Head of caudate nucleus (tissue), 42 donors: Measurements from ENCODE around the gene MSH5.

Experiments
- DNase-seq, 42 donors: peaks; one replicate each; pipeline versions ENCODE4 v3.0.0 to v3.0.0-alpha.2; 2020 to 2021; ENCODE audit warnings: mixed read lengths in 7 of 42
- intact Hi-C: fragments of 100-400 bp; cut with DNase I; formaldehyde crosslinking; loops from one replicate; pipeline ENCODE4 v1.15.0; 2022

MSH5 gene

DNA sequence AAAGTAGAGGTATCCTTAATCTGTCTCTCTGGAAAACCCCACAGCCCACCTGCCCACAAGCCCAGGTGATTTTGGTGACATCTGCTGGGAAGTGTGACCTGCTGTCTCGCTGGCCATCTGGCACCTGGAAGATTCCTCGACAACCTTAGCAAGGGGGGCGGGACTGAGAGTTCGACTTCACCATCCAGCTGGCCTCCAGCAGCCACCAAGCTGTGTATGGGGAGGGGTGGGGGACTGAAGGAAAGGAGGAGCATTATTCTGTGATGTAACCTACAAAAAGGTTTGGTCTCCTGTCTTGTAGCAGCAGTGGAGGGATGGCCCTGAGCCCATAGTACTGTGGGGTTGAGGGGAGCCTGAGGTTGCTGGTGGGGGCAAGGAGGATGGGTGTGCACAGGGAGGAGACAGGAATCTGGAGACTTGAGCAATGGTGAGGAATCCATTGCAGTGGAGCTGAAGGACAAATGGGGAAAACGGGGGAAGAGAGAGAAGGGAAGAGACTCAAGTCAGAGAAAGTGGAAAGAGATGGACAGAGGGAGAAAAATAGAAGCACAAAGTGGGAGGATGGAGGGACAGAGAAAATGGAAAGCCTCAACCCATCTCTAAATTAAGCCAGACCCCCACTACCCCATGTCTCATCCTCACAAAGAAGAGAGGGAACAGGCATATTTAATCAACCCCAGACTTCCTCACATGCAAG lies 29.1 kb upstream of the MSH5 start:
- no peak for DNase-seq
- intact Hi-C loops = no loop called here

DNA sequence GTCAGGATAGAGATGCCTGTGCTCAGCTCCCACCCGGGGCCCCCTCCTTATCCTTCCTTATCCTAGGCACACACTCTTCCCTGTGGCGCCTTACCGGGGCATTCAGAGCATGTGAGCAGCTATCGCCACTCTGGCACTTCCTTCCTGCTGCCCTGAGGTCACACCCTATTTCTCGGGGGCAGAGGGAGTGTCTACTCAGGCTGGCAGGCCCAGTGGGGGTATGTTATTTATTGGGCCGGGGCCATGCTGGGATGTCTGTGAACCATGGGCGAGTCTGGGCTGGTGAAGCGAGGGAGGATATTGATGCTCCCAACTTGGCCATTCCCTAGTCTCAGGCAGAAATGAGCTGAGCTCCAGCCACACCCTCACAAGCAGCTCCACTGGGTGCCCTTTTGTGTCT lies 28.6 kb upstream of the MSH5 start:
- DNase-seq = no peak
- intact Hi-C loops = no loop called here

DNA sequence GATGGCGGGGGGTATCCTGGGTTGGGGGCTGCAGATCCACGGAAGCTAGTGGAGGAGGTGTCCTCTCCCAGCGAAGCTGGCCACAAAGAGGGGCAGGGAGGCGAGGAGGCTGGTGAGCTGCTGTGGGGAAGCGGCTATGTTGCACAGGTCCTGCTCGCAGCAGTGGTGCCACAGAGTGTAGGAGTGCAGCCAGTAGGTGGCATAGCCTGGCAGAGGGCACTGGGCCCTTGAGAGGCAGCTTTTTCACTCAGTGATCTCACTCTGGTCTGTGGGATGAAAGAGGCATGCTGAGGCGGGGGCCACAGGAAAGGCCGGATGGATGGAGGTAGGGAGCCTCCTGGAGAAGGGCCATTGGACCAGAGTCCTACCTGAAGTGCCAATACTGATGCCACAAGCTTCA lies 27.5 kb upstream of the MSH5 start:
- intact Hi-C loops = no loop called here
- no peak for DNase-seq

DNA sequence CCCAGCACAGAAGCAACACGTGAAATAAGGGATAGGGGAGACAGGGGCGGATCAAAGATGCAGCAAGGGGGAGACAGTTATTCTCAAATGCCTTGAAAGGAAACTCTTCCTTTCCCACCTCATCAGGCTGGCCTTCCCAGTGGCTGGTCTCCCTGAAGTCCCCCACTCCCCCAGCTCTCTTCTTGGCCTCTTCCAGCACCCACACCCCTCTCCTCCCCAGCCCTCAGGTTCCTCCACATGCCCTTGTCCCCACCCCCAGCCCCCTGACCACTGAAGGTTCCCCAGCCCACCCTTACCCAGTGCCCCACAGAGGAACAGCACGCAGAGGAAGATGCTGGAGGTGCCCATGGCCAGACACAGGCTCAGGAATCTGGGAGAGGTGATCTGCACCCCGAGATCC lies 26.3 kb upstream of the MSH5 start:
- intact Hi-C loops = no loop called here
- DNase-seq = no peak

DNA sequence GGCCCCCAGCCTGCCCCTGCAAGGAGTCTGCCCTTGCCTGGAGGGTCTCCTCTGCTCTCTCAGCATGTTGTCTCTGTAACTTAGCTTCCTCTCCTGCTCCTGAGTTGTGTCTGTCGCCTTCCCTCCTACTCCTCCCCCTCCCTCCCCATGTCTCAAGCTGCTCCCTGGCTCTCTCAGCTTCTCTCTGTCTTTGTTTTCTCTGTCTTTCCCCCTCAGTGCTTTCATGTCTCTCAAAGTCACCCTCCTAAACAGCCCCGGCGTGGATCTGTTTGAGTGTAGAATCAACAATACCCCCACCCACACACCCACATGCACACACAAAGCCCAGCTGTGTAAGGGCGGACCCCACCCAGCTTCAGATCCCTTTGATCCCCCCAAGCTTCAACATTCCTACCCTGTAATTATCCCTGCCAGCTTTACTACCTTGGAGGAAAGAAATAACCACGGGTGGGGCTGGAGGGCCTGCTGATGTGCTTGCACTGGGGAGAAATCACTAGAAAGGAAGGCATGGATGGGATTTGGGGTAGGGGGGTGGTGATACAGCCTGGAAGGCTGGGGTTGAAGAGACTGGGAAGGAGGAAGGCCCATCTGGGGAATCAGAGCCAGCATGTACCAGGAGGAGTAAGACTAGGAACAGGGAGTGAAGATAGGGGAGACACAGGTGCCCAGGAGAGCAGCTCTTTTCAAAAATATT lies 25.7 kb upstream of the MSH5 start:
- no peak for DNase-seq

DNA sequence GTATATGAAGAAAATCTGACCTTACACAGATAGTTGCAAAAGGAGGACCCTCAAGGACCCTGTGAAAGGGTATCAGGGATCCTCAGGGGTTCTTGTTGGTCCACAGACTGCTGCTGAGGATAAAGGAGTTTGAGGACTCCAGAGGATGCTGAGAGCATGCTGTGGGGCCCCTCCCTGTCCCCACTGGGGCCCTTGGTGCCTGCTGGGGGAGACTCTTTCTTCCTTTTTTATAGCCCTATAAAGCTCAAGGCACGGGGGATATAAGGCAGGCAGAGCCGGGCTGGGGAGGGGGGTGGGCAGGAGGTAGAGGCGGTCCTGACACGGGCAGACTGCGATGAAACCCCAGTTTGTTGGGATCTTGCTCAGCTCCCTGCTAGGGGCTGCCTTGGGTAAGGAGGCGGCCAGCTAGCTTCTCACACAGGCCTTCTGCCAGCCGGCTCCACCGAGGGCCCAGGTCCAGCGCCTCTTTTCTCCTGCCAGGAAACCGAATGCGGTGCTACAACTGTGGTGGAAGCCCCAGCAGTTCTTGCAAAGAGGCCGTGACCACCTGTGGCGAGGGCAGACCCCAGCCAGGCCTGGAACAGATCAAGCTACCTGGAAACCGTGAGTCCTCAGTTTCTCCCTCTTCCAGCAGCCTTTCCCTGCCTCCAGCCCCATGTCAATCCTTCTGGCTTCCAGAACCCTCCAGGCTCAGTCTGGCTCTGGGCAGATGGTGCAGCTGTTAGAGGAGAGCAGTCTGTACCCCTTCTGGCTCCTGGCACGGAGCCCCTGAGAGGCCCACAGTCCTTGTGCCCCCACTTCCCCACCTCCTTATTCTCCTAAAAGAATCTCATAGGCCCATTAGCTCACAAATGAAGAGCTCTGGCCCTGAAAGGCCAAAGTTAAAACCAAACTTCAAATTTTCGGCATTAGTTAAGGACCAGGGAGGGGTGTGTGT lies 24.5 kb upstream of the MSH5 start, which contains the start of gene LY6G6D:
TSS of gene LY6G6D (plus strand) at position 327 of the 937 bp plus-strand sequence. CDS start at position 335, 8 bp downstream.
- DNase-seq = no peak
- intact Hi-C loops = no loop called here

More for the DNA sequence above, 25.7 kb upstream of the MSH5 start:
- intact Hi-C loops = no loop called here

DNA sequence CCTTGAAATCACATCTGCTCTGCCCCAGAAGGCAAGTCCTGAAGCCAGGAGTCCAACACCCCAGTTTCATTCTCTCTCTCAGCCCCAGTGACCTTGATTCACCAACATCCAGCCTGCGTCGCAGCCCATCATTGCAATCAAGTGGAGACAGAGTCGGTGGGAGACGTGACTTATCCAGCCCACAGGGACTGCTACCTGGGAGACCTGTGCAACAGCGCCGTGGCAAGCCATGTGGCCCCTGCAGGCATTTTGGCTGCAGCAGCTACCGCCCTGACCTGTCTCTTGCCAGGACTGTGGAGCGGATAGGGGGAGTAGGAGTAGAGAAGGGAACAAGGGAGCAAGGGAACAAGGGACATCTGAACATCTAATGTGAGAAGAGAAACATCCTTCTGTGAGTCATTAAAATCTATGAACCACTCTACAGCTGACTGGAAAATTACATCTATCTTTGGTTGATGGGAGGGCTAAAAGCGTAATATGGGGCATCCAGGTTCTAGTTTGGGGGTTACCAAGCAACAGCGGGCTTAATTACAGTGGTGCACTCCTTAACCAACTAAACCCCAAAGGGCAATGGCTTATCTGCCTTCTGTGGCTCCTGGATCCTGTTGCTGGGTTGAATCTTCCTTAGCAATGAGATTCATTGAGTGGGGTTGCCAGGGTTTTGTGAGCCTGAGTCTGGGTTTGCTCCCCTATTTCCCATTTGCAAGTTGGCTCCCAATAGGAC lies 22.1 kb upstream of the MSH5 start:
- intact Hi-C loops = no loop called here
- peak in 4 of 42 donors; percentile 29 to 52 (median 38) for DNase-seq

DNA sequence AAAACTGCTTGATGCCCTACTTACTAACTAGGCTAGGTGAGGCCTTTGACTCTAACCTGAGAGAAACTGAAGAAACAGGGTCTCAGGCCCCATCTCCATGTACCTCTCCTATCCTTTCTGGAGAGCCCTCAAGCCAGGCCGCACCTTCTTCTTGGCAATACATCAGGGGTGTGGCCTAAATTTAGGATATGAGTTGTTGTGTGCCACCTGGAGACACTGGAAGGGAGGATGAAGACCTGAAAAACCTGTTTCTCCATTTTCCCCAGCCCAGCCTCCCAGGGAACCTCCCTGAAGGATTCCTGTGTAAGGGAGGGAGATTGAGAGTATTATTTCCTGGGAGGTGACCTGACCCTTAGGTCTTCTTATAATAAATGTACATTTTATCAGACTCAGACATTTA lies 21.5 kb upstream of the MSH5 start:
- intact Hi-C loops = no loop called here
- no peak for DNase-seq

DNA sequence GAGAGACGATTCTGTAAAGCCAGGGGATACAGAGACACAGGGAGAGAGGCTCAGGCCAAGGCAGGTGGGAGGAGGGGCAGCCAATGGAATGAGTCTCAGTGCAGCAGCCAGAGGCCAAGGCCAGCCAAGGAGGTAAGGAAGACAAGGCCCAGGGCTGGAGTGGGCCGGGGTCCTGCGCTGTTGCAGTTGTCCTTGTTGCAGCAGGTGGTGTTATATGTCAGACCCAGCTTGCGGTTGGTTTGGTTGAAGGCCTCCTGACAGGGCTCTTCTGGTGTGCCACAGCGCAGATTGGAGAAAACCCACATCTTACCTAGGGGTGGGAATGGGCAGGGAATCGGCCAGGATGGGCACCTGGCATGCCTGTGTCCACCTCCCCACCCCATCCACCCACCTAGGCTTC lies 20.8 kb upstream of the MSH5 start:
- intact Hi-C loops = no loop called here
- no peak for DNase-seq

DNA sequence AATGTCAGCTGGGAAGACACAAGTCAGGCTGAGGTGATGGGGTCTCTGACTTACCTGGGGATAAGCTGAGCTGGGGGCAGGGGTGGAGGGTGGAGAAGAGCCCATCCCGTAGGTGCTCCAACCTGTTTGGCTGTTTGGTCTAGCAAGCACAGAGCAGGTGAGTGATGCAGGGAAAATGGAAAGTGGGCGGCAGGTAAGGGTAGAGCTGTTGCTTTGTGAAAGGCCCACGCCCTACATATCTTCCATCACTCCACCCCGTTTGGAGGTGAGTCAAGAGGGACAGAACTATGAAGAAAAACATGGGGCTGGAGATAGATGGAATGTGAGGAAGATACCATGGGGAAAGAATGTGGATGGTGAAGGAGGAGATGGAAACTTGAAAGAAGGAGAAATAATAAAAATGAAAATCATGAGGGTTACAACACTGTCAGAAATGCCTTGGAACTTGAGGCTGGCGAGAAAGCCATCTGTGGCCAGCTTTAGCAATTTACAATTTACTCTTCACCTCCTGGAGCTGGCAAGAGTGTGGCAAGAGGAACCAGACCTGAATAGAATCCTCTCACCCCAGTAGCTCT lies 19.5 kb upstream of the MSH5 start:
- intact Hi-C loops = no loop called here
- DNase-seq = peak in 1 of 42 donors; percentile 21

DNA sequence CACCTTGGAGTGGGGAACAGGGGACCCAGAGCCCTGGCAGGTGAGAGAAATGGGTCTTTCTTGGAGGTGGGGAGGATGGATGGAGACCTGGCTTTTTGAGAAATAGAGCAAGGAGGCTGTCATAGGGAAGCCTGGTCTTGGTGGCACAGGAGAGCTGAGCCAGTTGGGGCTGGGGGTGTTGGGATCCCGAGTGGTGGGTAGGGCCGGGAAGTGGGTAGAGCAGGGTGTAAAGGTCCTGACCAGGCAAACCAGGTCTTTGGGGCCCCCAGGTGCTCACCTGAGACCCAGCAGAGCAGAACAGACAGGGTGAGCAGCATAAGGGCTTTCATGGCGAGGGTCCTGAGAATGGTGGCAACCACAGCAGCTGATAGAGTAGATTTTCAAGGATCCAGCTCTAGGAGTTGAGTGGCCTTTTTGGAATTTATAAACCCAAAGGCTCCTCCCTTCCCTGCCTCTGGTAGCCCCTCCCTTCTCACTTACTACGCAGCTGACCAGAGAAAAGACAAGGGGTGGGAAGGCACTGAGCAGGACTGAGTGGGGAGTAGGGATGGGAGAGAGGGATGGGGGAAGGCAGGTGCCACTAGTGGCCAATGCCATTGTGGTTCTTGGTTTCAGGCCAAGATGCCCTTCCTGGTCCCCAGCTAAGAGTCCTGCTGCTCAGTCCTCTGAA lies 18.3 kb upstream of the MSH5 start, which contains the start of gene LY6G6C:
TSS of gene LY6G6C (minus strand) at position 396 of the 670 bp plus-strand sequence. CDS start at position 329, 67 bp downstream.
- no peak for DNase-seq
- intact Hi-C loops = no loop called here

DNA sequence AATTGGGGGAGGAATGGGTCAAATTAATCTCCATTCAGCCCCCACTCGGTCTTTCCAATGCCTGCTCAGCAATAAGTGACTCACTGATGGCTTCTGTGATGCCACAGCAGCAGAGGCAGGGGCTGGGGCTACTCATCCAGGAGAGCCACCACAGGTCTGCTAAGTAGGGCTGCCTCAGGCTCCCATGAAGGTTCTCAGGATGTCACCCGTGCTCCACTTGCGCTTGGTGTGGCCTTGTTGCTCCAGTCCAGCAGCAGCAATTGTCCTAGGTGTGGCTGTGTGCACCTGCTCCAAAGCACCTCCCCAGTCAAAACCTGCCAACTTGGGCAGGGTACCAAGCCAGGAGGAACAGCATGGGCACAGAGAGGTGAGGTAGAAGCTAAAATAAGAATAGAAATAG lies 17.6 kb upstream of the MSH5 start:
- intact Hi-C loops = no loop called here
- no peak for DNase-seq

DNA sequence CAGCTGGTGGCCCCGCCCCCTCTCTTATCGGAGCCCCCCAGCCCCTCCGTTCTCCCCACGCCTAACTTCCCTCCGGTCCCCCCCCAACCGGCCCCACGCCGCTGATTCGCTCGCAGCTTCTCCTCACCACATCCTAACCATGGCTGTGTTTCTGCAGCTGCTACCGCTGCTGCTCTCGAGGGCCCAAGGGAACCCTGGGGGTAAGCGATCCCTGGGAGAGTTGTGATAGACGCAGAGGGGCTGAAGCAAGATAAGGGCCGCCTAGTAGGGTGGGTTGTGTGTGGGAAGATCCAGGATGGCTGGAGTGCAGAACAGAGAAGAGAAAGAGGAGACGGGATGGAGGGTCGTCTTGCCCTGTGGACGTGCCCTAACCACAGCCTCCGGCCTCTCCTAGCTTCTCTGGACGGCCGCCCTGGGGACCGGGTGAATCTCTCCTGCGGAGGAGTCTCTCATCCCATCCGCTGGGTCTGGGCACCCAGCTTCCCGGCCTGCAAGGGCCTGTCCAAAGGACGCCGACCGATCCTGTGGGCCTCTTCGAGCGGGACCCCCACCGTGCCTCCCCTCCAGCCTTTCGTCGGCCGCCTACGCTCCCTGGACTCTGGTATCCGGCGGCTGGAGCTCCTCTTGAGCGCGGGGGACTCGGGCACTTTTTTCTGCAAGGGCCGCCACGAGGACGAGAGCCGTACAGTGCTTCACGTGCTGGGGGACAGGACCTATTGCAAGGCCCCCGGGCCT lies 16.4 kb upstream of the MSH5 start, which contains the start of gene MPIG6B:
TSS of gene MPIG6B (plus strand) at position 129 of the 735 bp plus-strand sequence. CDS start at position 140, 11 bp downstream.
- intact Hi-C loops = no loop called here
- no peak for DNase-seq

DNA sequence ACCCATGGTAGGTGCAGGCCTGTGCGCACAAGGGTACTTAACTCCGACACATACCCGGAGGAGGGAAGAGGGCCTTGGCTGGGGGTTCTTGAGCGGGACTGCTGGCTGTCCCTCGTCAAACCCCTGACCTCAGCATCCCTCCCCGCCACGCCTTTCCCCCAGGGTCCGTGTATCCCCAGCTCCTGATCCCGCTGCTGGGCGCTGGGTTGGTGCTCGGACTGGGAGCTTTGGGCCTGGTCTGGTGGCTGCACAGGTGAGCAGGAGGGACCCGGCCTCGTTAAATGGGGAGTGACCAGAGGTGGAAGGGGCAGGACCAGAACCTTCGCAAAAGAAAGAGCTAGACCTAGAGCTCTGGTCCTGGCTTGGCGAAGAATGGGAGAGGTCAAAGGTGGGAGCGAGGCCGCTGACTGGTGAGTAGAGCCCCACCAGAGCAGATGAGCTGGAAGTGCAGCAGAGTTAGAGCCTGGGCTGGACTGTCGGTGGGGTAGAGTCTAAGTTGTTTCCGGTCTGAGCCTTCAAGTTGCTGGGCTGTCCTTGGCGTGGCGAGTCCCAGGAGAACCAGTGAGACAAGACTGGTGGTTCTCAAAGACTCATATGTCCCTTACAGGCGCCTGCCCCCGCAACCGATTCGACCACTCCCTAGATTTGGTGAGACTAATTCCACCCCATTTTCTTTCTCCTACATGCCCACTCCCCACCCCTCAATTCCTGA lies 15.7 kb upstream of the MSH5 start:
- intact Hi-C loops = no loop called here
- no peak for DNase-seq

DNA sequence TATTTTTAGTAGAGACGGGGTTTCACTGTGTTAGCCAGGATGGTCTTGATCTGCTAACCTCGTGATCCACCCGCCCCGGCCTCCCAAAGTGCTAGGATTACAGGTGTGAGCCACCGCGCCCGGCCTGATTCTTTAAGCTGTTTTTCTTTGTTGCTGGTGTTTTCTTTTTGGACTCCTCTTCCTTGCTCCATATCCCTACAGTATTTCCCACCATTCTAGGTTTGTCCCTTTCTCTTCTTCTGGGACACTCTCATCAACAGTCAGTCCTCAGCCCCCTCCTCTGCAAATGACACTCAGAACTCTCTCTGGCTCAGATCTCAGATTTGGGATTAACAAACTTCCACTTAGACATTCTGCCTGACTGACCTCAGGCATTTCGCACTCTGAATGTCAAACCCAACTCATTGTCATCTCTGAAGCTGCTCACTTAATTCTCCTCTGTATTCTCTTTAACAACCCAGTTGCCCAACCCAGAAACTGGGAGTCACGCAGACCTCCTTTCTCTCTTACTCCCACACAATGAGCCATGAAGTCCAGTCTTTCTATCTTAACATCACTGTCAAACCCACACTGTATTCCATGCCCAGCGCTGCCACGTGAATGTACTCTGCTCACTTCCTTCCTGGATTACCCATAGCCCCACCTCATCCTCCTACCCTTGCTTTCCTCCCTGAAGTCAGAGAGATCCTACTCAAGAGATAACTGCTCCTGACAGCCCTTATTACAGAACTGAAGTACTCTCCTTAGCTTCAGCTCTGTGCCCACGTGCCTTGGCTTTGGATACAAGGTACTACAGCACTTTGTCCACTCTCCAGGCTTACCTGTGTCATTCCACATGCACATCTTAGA lies 14.1 kb upstream of the MSH5 start:
- intact Hi-C loops = no loop called here
- DNase-seq = peak in 9 of 42 donors; percentile 28 to 66 (median 46)
